Stimulated activated CD4-positive, alpha-beta T cell treated with anti-CD3 and anti-CD28 coated beads, Interleukin-1b, Interleukin-23, amount 100 ng/mL, for 4 hours (primary cell): ENCODE measurements around the gene FILIP1.

Experiments
- DNase-seq, 2 donors: peaks; one replicate each; pipeline ENCODE4 v3.0.0-alpha.2; 2020; ENCODE audit warnings: low read depth in 2 of 2

The FILIP1 gene

GRCh38 chr6:75337835-75338580 is 155.6 kb downstream of the FILIP1 start:
- DNase-seq = no peak

GRCh38 chr6:75334266-75335040 is 159.1 kb downstream of the FILIP1 start:
- no peak for DNase-seq

GRCh38 chr6:75333676-75334200 is 159.9 kb downstream of the FILIP1 start:
- DNase-seq = no peak

DNA sequence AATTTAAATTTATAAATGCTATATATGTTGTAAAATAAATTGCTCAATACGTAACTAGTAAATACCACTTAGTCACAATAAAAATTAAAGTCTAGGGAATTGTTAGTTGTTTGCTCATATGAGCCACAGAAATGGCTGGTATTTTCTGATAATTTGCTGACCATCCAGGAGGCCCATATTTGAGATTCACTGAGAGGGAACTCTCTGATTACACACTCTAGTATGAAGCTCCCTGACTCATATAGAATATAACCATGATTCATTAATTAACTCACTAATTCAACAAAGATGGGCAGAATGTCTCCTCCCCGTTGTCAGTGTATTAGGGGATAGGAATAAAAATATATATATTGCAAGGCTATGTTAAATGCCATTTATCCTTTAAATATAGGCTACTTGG is 162.4 kb downstream of the FILIP1 start:
- DNase-seq = no peak

- no peak for DNase-seq
These were observed 163.9 kb downstream of the FILIP1 start for GRCh38 chr6:75329703-75330102.

- DNase-seq = no peak
These were observed 165.8 kb downstream of the FILIP1 start for GRCh38 chr6:75327807-75328206.

DNA sequence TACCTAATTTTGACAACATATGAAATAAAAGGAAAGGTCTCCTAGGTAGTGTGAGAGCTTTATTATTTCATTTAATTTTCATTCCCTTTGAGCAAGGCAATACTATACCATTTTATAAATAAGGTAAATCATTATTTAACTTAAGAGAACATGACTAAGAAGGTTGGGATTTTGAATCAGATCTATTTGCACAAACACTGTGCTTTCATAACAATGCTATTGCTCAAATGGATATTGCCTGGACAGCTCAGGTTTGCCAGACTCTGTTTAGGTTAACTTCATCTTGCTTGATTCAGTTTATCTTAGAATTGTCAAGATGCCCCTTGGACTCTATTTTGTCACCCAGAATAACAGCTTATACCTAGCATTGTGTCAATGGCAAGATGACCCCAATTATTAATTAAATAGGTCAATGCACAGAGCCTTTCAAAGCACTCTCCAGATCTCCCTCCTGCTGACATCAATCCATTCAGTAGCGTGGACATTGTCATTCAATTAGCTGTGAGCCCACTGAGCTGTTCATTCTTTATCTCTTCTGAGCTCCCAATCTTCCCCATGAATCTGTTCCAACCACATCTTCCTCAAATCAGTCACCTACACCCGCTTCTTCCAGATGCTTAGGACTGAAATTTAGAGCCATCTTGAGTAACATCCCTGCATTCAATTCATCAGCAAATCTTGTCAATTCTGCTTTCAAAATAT is 166.9 kb downstream of the FILIP1 start:
- no peak for DNase-seq

GRCh38 chr6:75318900-75319299 is 174.7 kb downstream of the FILIP1 start:
- no peak for DNase-seq

DNA sequence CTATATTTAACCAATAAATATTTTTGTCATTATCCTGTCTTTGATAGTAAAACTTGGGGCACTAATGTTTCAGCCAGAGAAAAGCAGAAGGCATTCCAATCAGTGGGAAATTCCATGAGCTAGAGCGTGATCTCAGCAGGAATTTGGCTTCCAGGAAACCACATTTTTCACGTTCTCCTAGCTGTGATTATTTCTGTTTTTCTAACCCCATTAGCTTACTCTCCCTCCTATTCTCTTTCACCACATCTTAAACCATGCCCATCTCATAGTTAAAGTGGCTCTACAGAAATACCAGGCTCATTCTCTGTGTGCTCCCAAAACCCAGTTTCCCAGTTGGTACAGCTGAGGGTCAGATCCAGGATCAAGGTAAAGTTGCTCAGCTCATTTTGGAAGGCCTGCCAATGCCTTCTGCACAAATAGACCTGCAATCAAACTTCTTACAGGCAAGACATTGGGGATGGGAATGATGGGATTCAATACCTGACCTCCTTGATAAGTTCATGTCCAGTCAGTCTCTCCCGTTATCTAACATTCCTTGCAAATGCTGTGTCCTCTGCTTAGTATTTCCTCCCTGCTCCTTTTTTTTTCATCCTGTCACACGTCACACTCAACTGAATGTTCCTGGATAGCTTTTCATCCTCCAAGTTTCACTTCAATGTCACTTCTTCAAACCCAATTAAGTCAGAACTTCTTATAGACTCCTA is 175.9 kb downstream of the FILIP1 start:
- no peak for DNase-seq

DNA sequence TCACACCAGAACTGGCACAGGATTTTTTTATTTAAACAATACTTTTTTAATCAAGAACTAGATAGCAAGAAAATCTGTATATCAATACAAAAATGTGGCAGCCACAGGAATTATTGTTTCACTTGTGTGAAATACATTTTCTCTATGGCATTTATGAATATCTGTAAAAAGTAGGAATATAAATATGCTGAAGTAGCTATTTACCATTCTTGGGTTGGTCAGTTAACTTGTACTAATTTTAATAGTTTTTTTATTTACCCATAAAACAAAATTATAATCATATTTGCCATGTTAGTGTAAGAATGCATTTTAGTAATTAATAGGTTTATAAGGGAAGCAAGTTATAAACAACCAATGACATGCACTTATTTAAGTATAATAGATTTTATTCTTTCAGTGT is 177.6 kb downstream of the FILIP1 start:
- no peak for DNase-seq

GRCh38 chr6:75308250-75308988 is 185.2 kb downstream of the FILIP1 start:
- DNase-seq = no peak

GRCh38 chr6:75307364-75308004 is 186.1 kb downstream of the FILIP1 start:
- no peak for DNase-seq

DNA sequence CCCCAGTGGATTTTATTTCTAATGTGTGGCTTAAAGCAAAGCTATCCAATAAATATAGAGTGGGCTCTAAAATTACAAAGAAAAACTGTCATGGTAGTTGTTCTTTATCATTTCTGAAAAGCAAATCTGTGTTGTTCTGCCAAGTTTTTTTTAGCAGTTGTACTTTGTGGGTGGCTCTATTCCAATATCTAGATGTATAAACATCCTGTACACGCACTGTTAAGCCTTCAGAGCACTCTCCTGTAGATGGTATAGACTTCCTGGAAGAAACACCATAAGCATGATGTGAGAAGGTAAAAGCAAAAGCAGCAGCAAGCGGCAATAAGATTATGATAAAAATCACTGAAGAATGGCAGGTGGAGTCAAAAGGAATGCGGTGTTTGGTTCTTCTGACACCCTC is 187.5 kb downstream of the FILIP1 start:
- DNase-seq = no peak

GRCh38 chr6:75305573-75305972 is 188.0 kb downstream of the FILIP1 start:
- DNase-seq = no peak

- no peak for DNase-seq
These were observed 191.3 kb downstream of the FILIP1 start for GRCh38 chr6:75302280-75302679.

DNA sequence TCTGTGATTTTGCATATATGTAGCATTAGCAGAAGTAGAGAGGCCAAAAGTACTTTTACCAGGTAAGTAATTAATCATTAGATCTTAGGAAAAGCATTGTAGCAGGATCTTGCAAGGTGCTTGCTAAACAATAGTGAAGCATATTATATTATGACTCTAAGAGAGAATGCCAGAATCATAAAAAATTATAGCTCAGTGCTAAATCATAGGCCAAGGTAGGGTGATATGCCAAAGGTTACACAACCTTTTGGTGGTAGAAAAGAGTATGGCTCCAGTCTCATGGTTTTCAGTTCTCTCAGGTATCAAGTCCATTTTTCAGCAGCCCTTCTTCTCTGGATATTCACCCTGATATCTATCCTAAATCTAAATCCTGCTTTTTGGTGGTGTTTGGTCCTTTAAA is 192.1 kb downstream of the FILIP1 start:
- no peak for DNase-seq

DNA sequence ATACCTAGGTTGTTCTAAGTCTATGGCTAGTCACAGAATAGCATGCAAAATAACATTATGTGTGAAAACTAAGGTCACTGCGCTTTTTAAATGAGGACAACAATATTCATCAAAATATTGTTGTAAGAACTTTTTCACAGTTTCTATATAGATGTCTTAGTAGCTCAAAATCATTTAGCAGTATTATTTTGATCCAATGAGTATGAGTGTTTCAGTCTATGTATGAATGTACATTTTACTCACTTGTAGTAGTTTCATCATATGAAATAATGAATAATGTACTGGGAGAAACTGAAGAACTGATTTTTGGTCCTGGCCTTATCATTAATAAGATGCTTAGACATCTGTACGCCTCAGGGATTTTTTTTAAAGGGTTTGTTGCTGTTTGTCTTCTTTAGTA is 192.5 kb downstream of the FILIP1 start:
- no peak for DNase-seq

DNA sequence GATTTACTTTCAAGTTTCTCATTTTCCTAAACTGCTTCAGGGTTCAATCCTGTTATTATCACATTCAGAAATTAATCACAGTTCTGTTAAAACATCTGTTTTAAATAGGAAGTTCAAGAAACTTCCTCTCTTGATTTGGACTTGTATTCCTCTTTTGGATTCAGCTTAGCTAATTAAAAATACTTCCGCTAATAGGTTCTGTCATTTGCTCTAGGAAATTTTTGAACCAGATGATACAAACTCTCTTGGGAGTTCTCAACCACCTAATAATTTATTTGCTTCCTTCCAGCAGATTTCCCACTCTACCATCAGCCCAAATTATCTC is 193.1 kb downstream of the FILIP1 start:
- no peak for DNase-seq

DNA sequence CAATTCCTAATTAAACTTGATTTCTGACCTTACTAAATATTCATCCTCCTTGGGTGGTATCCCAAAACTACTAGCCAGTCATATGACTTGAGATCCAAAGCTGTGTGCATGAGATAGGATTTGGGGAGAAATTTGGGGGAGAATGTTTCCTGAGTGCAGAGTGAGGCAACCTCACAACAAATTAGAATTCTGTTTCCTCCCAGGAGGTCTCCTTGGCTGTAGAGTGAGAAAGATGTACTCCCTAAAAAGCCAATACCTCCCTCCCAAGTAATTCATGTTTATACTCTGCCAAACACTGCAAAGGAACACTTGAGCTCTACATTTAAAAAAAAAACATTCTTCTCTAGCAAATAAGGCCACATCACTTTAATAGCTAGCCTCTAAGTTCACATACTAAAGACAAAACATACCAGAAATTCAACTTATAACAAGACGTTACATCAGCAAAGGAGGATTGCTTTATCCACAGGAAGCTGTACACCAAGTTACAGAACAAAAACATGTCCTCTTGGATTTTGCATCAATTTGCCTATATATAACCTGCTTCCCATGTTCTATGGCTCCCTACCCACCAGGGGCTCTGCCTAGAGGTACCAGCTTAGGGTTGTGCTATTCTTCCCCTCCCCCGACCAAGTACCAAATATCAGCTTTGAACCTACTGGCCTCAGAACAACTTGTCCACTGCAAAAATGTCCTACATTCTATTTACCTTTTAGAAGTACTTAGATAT is 193.6 kb downstream of the FILIP1 start:
- no peak for DNase-seq
